Esophagus squamous epithelium (tissue), 5 donors: ENCODE data around the gene AATK. TPM values are rescaled to one million over a fixed set of nuclear protein-coding genes. Genes with fewer than 3 reads are reported as not detected.

Experiments used
- DNase-seq: peaks from one replicate; lab custom pipeline; 2025; lab: John Stamatoyannopoulos, UW
- H3K27ac ChIP-seq, 4 donors: fragments of 200-600 bp; sonication (generic); one replicate each; pipeline ENCODE4 v1.5.1; 2016 to 2019; ENCODE audit warnings: mild to moderate bottlenecking in 1 of 4
- H3K27me3 ChIP-seq, 4 donors: fragments of 200-600 bp; sonication (generic); 1 replicate in 3 of 4; 2 replicates in 1 of 4; pipeline versions ENCODE4 v1.5.1 to v1.6.0; 2017 to 2021; ENCODE audit warnings: antibody characterized with exemption in 1 of 4
- H3K36me3 ChIP-seq, 3 donors: fragments of 200-600 bp; sonication (generic); one replicate each; pipeline ENCODE4 v1.5.1; 2016 to 2019
- H3K4me1 ChIP-seq, 3 donors: fragments of 200-600 bp; sonication (generic); one replicate each; pipeline ENCODE4 v1.5.1; 2017 to 2019
- H3K4me3 ChIP-seq, 4 donors: fragments of 200-600 bp; sonication (generic); 1 replicate in 3 of 4; 2 replicates in 1 of 4; pipeline ENCODE4 v1.5.1; 2016 to 2019; ENCODE audit warnings: mild to moderate bottlenecking in 2 of 4, moderate library complexity in 1 of 4
- H3K9me3 ChIP-seq, 3 donors: fragments of 200-600 bp; sonication (generic); one replicate each; pipeline ENCODE4 v1.5.1; 2016 to 2019
- CTCF ChIP-seq, 6 experiments: fragments of 450-650 bp in 4 of 6; fragments of 200-600 bp in 2 of 6; sonication (generic) in 2 of 6; IDR thresholded peaks; one replicate each; pipeline ENCODE4 v1.5.1; 2016 to 2019; ENCODE audit warnings: antibody characterized with exemption in 6 of 6, mild to moderate bottlenecking in 4 of 6, moderate library complexity in 4 of 6
- POLR2A ChIP-seq, 4 donors: fragments of 450-650 bp; IDR thresholded peaks; one replicate each; pipeline ENCODE4 v1.6.1; 2017; ENCODE audit warnings: antibody characterized with exemption in 4 of 4, mild to moderate bottlenecking in 4 of 4, moderate library complexity in 3 of 4
- WGBS, 2 donors: methylation state at CpG; one replicate each; pipeline ENCODE4 v1.1.5; 2018; 5-methylcytosine and 5-hydroxymethylcytosine counted together
- intact Hi-C: fragments of 100-400 bp; cut with DNase I; formaldehyde crosslinking; loops from one replicate; pipeline ENCODE4 v1.15.0; 2022
- total RNA-seq, 4 donors: library from RNA; depleted of rRNA; stranded (reverse); fragments of >200 nt; gene quantifications; one replicate each; pipeline ENCODE4 v1.1.0, GENCODE V29; 2016
- donor health status: DM: yes; HTN: yes; CAD: no.

AATK gene
- total RNA-seq, 4 donors from 2014 or later = 0.57 to 1.5 (median 0.70) TPM; not detected in 1

DNA sequence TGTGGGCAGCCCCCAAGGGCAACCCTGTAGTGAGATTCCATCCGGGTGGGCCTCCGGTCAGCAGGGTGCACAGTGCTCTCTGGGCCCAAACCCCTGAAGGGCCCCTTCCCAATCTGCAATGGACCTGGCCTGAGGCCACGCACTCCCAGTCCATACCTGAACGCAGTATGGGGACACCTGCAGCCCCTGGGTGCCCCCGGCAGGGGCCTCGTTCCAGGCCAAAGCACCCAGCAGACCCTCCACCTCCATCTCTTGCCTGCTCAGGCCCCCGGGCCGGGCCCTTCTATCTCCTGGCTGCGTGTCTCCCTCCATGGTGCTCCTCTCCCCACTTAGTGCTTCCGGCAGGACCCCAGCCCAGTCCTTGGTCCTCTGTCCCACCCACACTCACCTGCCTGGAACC, 17.3 kb upstream of the AATK start:
- no peak overlapping the region for H3K27ac ChIP-seq
- H3K9me3 ChIP-seq = no peaks in the 10 kb centered on the region
- DNase-seq = no peak
- H3K36me3 ChIP-seq = no peaks in the 10 kb centered on the region
- H3K27me3 ChIP-seq = peaks cover 0 to 65% (median 0%) of the 10 kb centered on the region in 4 donors
- no peak overlapping the region for H3K4me3 ChIP-seq
- 90 to 92% methylated on average over 8 of the region's 10 CpGs for WGBS, 2 donors
- intact Hi-C loops = no loop called here
- H3K4me1 ChIP-seq = no peaks in the 10 kb centered on the region
- TF ChIP-seq POLR2A (IDR thresholded peaks at IDR 0.05) (no peak), CTCF (IDR thresholded peaks at IDR 0.05) (no peak)

DNA sequence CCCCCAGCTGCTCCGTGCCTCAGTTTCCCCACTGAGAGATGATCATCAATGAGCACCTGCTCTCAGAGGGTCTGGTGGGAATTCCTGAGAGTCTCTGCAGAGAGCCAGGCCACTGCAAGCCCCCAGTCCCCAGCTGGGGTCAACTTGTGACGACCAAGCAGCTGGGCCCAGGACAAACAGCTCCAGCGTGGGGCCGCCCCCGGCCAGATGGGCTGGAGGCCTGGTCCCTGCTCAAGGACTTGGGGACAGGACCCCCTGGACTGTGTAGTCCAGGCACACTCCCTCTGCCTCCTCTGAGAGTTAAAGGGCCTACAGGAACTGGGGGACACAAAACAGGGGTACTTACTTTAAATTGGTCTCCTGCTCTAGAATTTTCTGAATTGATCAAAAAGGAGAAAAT, 16.6 kb upstream of the AATK start:
- no peak for DNase-seq
- 80 to 100% methylated on average over 1 to 3 of the region's 5 CpGs for WGBS, 2 donors
- intact Hi-C loops = no loop called here

DNA sequence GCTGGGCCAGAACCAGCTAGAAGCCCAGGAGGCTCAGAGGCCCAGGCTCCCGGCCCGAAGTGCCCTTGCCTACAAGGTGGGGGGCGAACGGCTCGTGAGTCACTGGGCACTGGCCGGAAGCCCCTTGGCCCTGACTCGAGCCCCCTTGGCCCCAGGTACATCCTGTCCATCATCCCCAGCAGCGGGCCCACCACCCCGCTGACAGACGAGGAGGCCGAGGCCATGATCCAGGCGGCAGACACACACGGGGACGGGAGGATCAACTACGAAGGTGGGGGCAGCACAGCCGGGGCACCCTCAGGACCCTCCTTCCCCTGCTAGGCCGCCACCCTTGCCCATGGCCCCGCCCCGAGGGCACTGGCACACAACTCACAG, 15.8 kb upstream of the AATK start:
- no peaks in the 10 kb centered on the region for H3K9me3 ChIP-seq
- no peak overlapping the region for H3K27ac ChIP-seq
- H3K27me3 ChIP-seq = peaks cover 0 to 65% (median 0%) of the 10 kb centered on the region in 4 donors
- TF ChIP-seq CTCF (IDR thresholded peaks at IDR 0.05) = no peak
- no peak for TF ChIP-seq POLR2A (IDR thresholded peaks at IDR 0.05)
- no peaks in the 10 kb centered on the region for H3K4me1 ChIP-seq
- H3K4me3 ChIP-seq = no peak overlapping the region
- 60% methylated on average over 1 of the region's 19 CpGs; no CpG with 5 or more reads in 1 of the 2 donors for WGBS, 2 donors
- H3K36me3 ChIP-seq = no peaks in the 10 kb centered on the region
- intact Hi-C loops = no loop called here
- DNase-seq = no peak

More for the DNA sequence above, 16.6 kb upstream of the AATK start:
- Histone ChIP-seq H3K4me1 (no peaks in the 10 kb centered on the region), H3K36me3 (no peaks in the 10 kb centered on the region), H3K4me3 (no peak overlapping the region), H3K27me3 (peaks cover 0 to 65% (median 0%) of the 10 kb centered on the region in 4 donors), H3K9me3 (no peaks in the 10 kb centered on the region), H3K27ac (no peak overlapping the region)
- TF ChIP-seq POLR2A (IDR thresholded peaks at IDR 0.05) = no peak
- TF ChIP-seq CTCF (IDR thresholded peaks at IDR 0.05) = no peak

DNA sequence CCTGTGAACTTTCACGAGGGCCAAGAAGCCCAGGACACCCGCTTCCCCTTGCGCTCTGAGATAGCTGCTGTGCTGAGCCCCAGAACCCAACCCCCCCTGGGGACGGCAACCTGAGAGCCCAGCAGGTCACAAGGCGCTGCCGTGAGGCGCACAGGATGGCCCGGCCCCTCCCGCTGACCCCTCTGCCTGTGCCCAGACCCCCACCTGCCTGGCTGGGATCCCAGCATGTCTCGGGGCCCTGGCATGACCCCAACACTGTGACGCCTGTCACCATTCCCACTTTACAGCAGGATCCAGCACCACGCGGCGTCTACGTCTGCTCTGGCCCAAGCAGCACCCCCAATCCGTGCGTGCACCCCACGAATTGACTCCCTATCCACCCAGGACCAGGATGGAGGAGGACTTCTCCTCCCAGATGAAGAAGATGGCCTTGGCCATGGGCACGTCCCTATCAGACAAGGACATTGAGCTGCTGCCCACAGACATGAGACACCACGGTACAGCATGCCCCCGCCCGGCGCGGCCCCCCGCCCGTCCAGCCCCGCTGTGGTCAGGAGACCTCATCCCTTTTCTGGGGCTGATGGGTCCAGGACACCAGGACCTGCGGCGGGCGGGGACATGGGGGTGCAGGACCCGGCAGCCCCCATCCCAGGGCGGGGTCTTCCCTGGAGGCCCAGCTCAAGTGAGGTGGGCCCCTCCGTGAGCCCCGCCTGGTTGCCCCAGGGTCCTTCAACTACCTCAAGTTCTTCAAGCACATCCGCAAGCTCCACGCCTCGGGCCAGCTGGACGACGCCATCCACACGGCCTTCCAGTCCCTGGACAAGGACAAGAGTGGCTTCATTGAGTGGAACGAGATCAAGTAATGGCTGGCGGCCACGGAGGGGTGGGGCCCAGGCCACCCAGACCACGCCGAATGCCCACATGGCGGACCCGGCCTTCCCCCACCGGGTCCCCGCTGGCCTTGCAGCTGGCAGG, 15.1 kb upstream of the AATK start:
- H3K36me3 ChIP-seq = no peaks in the 10 kb centered on the region
- no peak overlapping the region for H3K27ac ChIP-seq
- no peak overlapping the region for H3K4me3 ChIP-seq
- H3K27me3 ChIP-seq = peaks cover 0 to 63% (median 0%) of the 10 kb centered on the region in 4 donors
- DNase-seq = no peak
- intact Hi-C loops = no loop called here
- H3K4me1 ChIP-seq = no peaks in the 10 kb centered on the region
- WGBS, 2 donors = 81 to 93% methylated on average over 3 to 12 of the region's 49 CpGs
- no peaks in the 10 kb centered on the region for H3K9me3 ChIP-seq
- TF ChIP-seq CTCF (IDR thresholded peaks at IDR 0.05) (no peak), POLR2A (IDR thresholded peaks at IDR 0.05) (no peak)

DNA sequence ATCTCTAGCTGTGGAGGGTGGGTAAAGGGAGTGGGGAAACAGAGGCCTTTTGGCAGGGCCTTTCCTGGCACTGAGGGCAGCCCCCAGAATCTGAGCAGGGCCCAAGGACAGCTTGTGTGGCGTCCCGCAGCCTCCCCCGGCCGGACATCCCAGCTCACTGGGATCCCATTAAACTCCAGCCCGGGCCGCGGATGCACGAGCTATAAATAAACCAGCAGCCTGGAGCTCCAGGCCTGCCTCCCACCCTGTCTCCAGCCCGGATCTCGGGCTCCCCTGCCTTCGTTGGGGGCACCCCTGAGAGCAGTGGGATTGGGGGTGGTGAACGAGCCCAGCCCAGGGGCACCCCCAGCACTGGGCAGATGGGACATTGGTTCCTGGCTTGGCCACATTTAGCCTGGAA, 13.8 kb upstream of the AATK start:
- TF ChIP-seq POLR2A (IDR thresholded peaks at IDR 0.05) (no peak), CTCF (IDR thresholded peaks at IDR 0.05) (no peak)
- intact Hi-C loops = no loop called here
- no peak for DNase-seq

More for the DNA sequence above, 13.8 kb upstream of the AATK start:
- Histone ChIP-seq H3K9me3 (peaks cover 0 to 5% (median 0%) of the 10 kb centered on the region in 3 donors), H3K27me3 (peaks cover 0 to 57% (median 0%) of the 10 kb centered on the region in 4 donors), H3K36me3 (no peaks in the 10 kb centered on the region), H3K4me1 (no peaks in the 10 kb centered on the region), H3K4me3 (no peak overlapping the region), H3K27ac (no peak overlapping the region)
- WGBS, 2 donors = 51% methylated on average over 6 of the region's 12 CpGs; no CpG with 5 or more reads in 1 of the 2 donors
